B cell (primary cell): Measurements from ENCODE around the gene PSMD11. TPM values are rescaled to one million over a fixed set of nuclear protein-coding genes. Genes with fewer than 3 reads are reported as not detected.

Experiments
- ATAC-seq: fragments of 200-7000 bp; cut with Tn5 transposase; one replicate; pipeline ENCODE4 v1.10.0; 2021; ENCODE audit warnings: low read depth, mild to moderate bottlenecking, moderate number of reproducible peaks, moderate library complexity
- CTCF ChIA-PET: fragments of 350-600 bp; sonication (Branson Sonifier 250); formaldehyde crosslinking; loops from one replicate; lab custom pipeline; 2021; ENCODE audit warnings: antibody characterized with exemption, inconsistent platforms; lab: Charles Lee
- POLR2A ChIA-PET: fragments of 350-600 bp; sonication (Branson Sonifier 250); formaldehyde crosslinking; loops from one replicate; lab custom pipeline; 2021; ENCODE audit warnings: antibody characterized with exemption; lab: Charles Lee
- DNase-seq: peaks from one replicate; pipeline ENCODE4 v3.0.0; 2013
- H2AFZ ChIP-seq: 2 replicates; pipeline ENCODE4 v1.6.1; 2012; ENCODE audit warnings: mild to moderate bottlenecking, low read depth, low read length; ENCODE audit not compliant: insufficient read depth, poor library complexity, severe bottlenecking
- H3K27ac ChIP-seq, 2 donors: 1 replicate in 1 of 2; 2 replicates in 1 of 2; pipeline ENCODE4 v1.5.1; 2012 to 2013; ENCODE audit warnings: low read length in 2 of 2, mild to moderate bottlenecking in 2 of 2, moderate library complexity in 1 of 2
- H3K27me3 ChIP-seq, 4 experiments: fragments of 200-600 bp in 1 of 4; sonication (generic) in 1 of 4; replicated peaks in 1 of 4; 1 replicate in 2 of 4; 2 replicates in 2 of 4; pipeline versions ENCODE4 v1.6.1 to v1.7.0; 2013 to 2016; ENCODE audit warnings: low read length in 3 of 4, mild to moderate bottlenecking in 2 of 4, mixed read lengths in 1 of 4, moderate library complexity in 1 of 4; ENCODE audit not compliant: insufficient read depth in 4 of 4, control insufficient read depth in 3 of 4; ENCODE audit errors: control extremely low read depth in 1 of 4
- H3K36me3 ChIP-seq, 2 experiments: replicated peaks in 1 of 2; 1 replicate in 1 of 2; 2 replicates in 1 of 2; pipeline versions ENCODE4 v1.6.1 to v1.7.1; 2013; ENCODE audit warnings: low read length in 1 of 2; ENCODE audit not compliant: insufficient read depth in 2 of 2, control insufficient read depth in 1 of 2; ENCODE audit errors: control extremely low read depth in 1 of 2, extremely low read depth in 1 of 2
- H3K4me1 ChIP-seq, 2 donors: fragments of 200-600 bp in 1 of 2; sonication (generic) in 1 of 2; 1 replicate in 1 of 2; 2 replicates in 1 of 2; pipeline versions ENCODE4 v1.5.1 to v1.6.1; 2013 to 2017; ENCODE audit warnings: low read length in 2 of 2; ENCODE audit not compliant: control insufficient read depth in 2 of 2, insufficient read depth in 2 of 2
- H3K4me2 ChIP-seq: replicated peaks from 2 replicates; pipeline ENCODE3; 2012; ENCODE audit warnings: mild to moderate bottlenecking, low read depth, low read length; ENCODE audit not compliant: poor library complexity, severe bottlenecking
- H3K4me3 ChIP-seq, 5 experiments: fragments of 200-600 bp in 1 of 5; sonication (generic) in 1 of 5; 1 replicate in 3 of 5; 2 replicates in 2 of 5; pipeline versions ENCODE4 v1.5.1 to v1.7.0; 2011 to 2016; ENCODE audit warnings: low read length in 4 of 5, mild to moderate bottlenecking in 4 of 5, low read depth in 2 of 5, control low read depth in 1 of 5, moderate library complexity in 1 of 5; ENCODE audit not compliant: insufficient read depth in 1 of 5; ENCODE audit errors: control extremely low read depth in 1 of 5, extremely low read depth in 1 of 5
- H3K79me2 ChIP-seq: fragments of 200-600 bp; sonication (generic); one replicate; pipeline ENCODE4 v1.6.0; 2016; ENCODE audit warnings: low read length; ENCODE audit not compliant: control insufficient read depth, insufficient read depth
- H3K9ac ChIP-seq: fragments of 200-600 bp; sonication (generic); 2 replicates; pipeline ENCODE4 v1.6.1; 2017; ENCODE audit warnings: mild to moderate bottlenecking, low read length, moderate library complexity
- H3K9me3 ChIP-seq, 3 donors: one replicate each; pipeline versions ENCODE4 v1.6.1 to v1.7.1; 2013; ENCODE audit warnings: low read length in 2 of 3; ENCODE audit not compliant: control insufficient read depth in 2 of 3, insufficient read depth in 1 of 3; ENCODE audit errors: control extremely low read depth in 1 of 3
- H4K20me1 ChIP-seq: 2 replicates; pipeline ENCODE4 v1.6.0; 2012; ENCODE audit warnings: mild to moderate bottlenecking, low read length; ENCODE audit not compliant: insufficient read depth, control insufficient read depth, poor library complexity, severe bottlenecking
- H3K27ac Mint-ChIP-seq: one replicate; pipeline ENCODE4 v1.8.0; 2021; ENCODE audit warnings: mixed read lengths
- H3K27me3 Mint-ChIP-seq: one replicate; pipeline ENCODE4 v1.8.0; 2021; ENCODE audit warnings: mixed read lengths
- H3K4me1 Mint-ChIP-seq: one replicate; pipeline ENCODE4 v1.8.0; 2021; ENCODE audit warnings: mixed read lengths
- H3K4me3 Mint-ChIP-seq: one replicate; pipeline ENCODE4 v1.8.0; 2021; ENCODE audit warnings: mixed read lengths
- H3K9me3 Mint-ChIP-seq: one replicate; pipeline ENCODE4 v1.8.0; 2022; ENCODE audit warnings: mixed read lengths; ENCODE audit not compliant: insufficient read depth
- EZH2 ChIP-seq: IDR thresholded peaks from 2 replicates; pipeline ENCODE4 v1.6.1; 2012; ENCODE audit warnings: borderline replicate concordance, low read depth, mild to moderate bottlenecking, moderate library complexity, low read length; ENCODE audit not compliant: insufficient read depth, poor library complexity, severe bottlenecking
- WGBS: methylation state at CpG from one replicate; pipeline ENCODE4 v1.1.5; 2013; ENCODE audit warnings: missing lambda C conversion rate; ENCODE audit not compliant: insufficient coverage; 5-methylcytosine and 5-hydroxymethylcytosine counted together
- intact Hi-C: fragments of 100-400 bp; cut with micrococcal nuclease; formaldehyde crosslinking; loops from one replicate; pipeline ENCODE4 v1.10.0; 2022
- polyA plus RNA-seq: library from polyadenylated mRNA; depleted of rRNA; stranded (reverse); fragments of >200 nt; gene quantifications from 2 replicates; pipeline ENCODE4 v1.2.3, GENCODE V29; 2012
- total RNA-seq, 2 donors: library from RNA; stranded (reverse); fragments of 120-200 nt in 1 of 2; gene quantifications; 1 replicate in 1 of 2; 2 replicates in 1 of 2; pipeline versions ENCODE4 v1.2.3 to v1.2.4, GENCODE V29; 2013 to 2022
- TF ChIP-seq, protein P1 (sequence below): fragments of 200-600 bp; IDR thresholded peaks from one replicate; pipeline ENCODE4 v1.8.0; 2022; ENCODE audit warnings: antibody characterized with exemption, mild to moderate bottlenecking

Gene PSMD11
- total and polyA plus RNA-seq, 2 donors (not counting 1 experiment from before 2014, with no cell fraction given) = 23.8 to 73.4 TPM

- Histone ChIP-seq H3K9ac (no peak overlapping the region), H3K27me3 (no peaks in the 10 kb centered on the region), H2AFZ (no peak overlapping the region), H3K27ac (no peak overlapping the region), H3K36me3 (peaks cover 6 to 83% of the 10 kb centered on the region in 2 experiments), H4K20me1 (no peaks in the 10 kb centered on the region), H3K4me1 (no peaks in the 10 kb centered on the region), H3K79me2 (no peaks in the 10 kb centered on the region), H3K4me3 (no peak overlapping the region), H3K4me2 (no peak overlapping the region), H3K9me3 (no peaks in the 10 kb centered on the region)
- DNase-seq = no peak
- TF ChIP-seq EZH2 = no peak
- TF ChIP-seq, protein P1, sequence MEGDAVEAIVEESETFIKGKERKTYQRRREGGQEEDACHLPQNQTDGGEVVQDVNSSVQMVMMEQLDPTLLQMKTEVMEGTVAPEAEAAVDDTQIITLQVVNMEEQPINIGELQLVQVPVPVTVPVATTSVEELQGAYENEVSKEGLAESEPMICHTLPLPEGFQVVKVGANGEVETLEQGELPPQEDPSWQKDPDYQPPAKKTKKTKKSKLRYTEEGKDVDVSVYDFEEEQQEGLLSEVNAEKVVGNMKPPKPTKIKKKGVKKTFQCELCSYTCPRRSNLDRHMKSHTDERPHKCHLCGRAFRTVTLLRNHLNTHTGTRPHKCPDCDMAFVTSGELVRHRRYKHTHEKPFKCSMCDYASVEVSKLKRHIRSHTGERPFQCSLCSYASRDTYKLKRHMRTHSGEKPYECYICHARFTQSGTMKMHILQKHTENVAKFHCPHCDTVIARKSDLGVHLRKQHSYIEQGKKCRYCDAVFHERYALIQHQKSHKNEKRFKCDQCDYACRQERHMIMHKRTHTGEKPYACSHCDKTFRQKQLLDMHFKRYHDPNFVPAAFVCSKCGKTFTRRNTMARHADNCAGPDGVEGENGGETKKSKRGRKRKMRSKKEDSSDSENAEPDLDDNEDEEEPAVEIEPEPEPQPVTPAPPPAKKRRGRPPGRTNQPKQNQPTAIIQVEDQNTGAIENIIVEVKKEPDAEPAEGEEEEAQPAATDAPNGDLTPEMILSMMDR = no peak
- no peaks in the 10 kb centered on the region for H3K9me3 Mint-ChIP-seq
- no peaks in the 10 kb centered on the region for H3K27me3 Mint-ChIP-seq
- H3K4me3 Mint-ChIP-seq = no peak overlapping the region
- POLR2A ChIA-PET = no interaction called here
- CTCF ChIA-PET = interaction anchor here (8.4 kb wide), 1 partner anchor 15 kb away, joined by 66 read pairs; no protein-coding TSS in a partner anchor
- intact Hi-C loops = no loop called here
- 97% methylated on average over 5 of the region's 8 CpGs for WGBS
- H3K27ac Mint-ChIP-seq = no peak overlapping the region
- H3K4me1 Mint-ChIP-seq = no peaks in the 10 kb centered on the region
- ATAC-seq = no peak
These were observed 32.9 kb downstream of the PSMD11 start for GRCh38 chr17:32477220-32477619.

- Mint-ChIP-seq H3K27me3 (no peaks in the 10 kb centered on the region), H3K4me3 (no peak overlapping the region), H3K9me3 (no peaks in the 10 kb centered on the region), H3K27ac (no peak overlapping the region), H3K4me1 (peaks cover 7% of the 10 kb centered on the region)
- ChIA-PET CTCF (interaction anchor here (1.8 to 2.1 kb wide), 2 partner anchors 17 to 128 kb away, joined by 5 to 7 read pairs; no protein-coding TSS in a partner anchor), POLR2A (no interaction called here)
- Histone ChIP-seq H3K79me2 (no peaks in the 10 kb centered on the region), H4K20me1 (no peaks in the 10 kb centered on the region), H3K4me2 (no peak overlapping the region), H3K9me3 (no peaks in the 10 kb centered on the region), H3K4me3 (no peak overlapping the region), H2AFZ (no peak overlapping the region), H3K9ac (no peak overlapping the region), H3K36me3 (peaks cover 4 to 76% of the 10 kb centered on the region in 2 experiments), H3K27me3 (no peaks in the 10 kb centered on the region), H3K27ac (no peak overlapping the region), H3K4me1 (peaks cover 6 to 7% of the 10 kb centered on the region in 2 donors)
- no peak for ATAC-seq
- WGBS = 92% methylated on average over 5 of the region's 5 CpGs
- DNase-seq = no peak
- no peak for TF ChIP-seq EZH2
- TF ChIP-seq, protein P1 = no peak
- intact Hi-C loops = no loop called here
These were observed 34.8 kb downstream of the PSMD11 start for GRCh38 chr17:32479074-32479617.
